CD8-positive, alpha-beta memory T cell (primary cell): ENCODE measurements around the gene SPNS3. TPM values are rescaled to one million over a fixed set of nuclear protein-coding genes. Genes with fewer than 3 reads are reported as not detected.
A peak's percentile ranks its signal among the peaks of the same experiment; 100 is the strongest.

Experiments used
- CTCF ChIA-PET: fragments of 350-600 bp; sonication (Branson Sonifier 250); formaldehyde crosslinking; loops from one replicate; lab custom pipeline; 2021; ENCODE audit warnings: antibody characterized with exemption; lab: Charles Lee
- POLR2A ChIA-PET: fragments of 350-600 bp; sonication (Branson Sonifier 250); formaldehyde crosslinking; loops from one replicate; lab custom pipeline; 2021; ENCODE audit warnings: antibody characterized with exemption; lab: Charles Lee
- DNase-seq, 5 donors: peaks; one replicate each; pipeline versions ENCODE4 v3.0.0 to v3.0.0-alpha.2; 2020 to 2022; ENCODE audit warnings: mixed read lengths in 1 of 5
- H3K27ac ChIP-seq: one replicate; pipeline ENCODE4 v1.7.0; 2013; ENCODE audit warnings: low read depth, mild to moderate bottlenecking, low read length, moderate library complexity
- H3K27me3 ChIP-seq: 2 replicates; pipeline ENCODE4 v1.7.0; 2013; ENCODE audit warnings: low read length, mild to moderate bottlenecking; ENCODE audit not compliant: insufficient read depth, poor library complexity, severe bottlenecking
- H3K36me3 ChIP-seq: 2 replicates; pipeline ENCODE4 v1.7.0; 2013; ENCODE audit warnings: mild to moderate bottlenecking, low read length, moderate library complexity; ENCODE audit not compliant: insufficient read depth
- H3K4me1 ChIP-seq: 2 replicates; pipeline ENCODE4 v1.7.0; 2013; ENCODE audit warnings: mild to moderate bottlenecking, low read length, moderate library complexity; ENCODE audit not compliant: insufficient read depth
- H3K4me3 ChIP-seq: 2 replicates; pipeline ENCODE4 v1.7.0; 2013; ENCODE audit warnings: mild to moderate bottlenecking, low read length
- H3K9me3 ChIP-seq: 2 replicates; pipeline ENCODE4 v1.7.0; 2013; ENCODE audit warnings: mild to moderate bottlenecking, low read length
- H3K27ac Mint-ChIP-seq, 8 donors: one replicate each; pipeline ENCODE4 v1.8.0; 2020 to 2021; ENCODE audit warnings: mixed read lengths in 8 of 8, mild to moderate bottlenecking in 6 of 8, inconsistent platforms in 3 of 8, moderate library complexity in 3 of 8
- H3K27me3 Mint-ChIP-seq, 2 donors: one replicate each; pipeline ENCODE4 v1.8.0; 2020 to 2021; ENCODE audit warnings: mixed read lengths in 2 of 2, mild to moderate bottlenecking in 1 of 2, moderate library complexity in 1 of 2
- H3K36me3 Mint-ChIP-seq, 3 donors: one replicate each; pipeline ENCODE4 v1.8.0; 2020 to 2021; ENCODE audit warnings: mixed read lengths in 3 of 3, inconsistent platforms in 1 of 3, mild to moderate bottlenecking in 1 of 3
- H3K4me1 Mint-ChIP-seq, 3 donors: one replicate each; pipeline ENCODE4 v1.8.0; 2020 to 2021; ENCODE audit warnings: mixed read lengths in 3 of 3, inconsistent platforms in 1 of 3, mild to moderate bottlenecking in 1 of 3
- H3K4me3 Mint-ChIP-seq, 7 donors: one replicate each; pipeline ENCODE4 v1.8.0; 2020 to 2021; ENCODE audit warnings: mixed read lengths in 7 of 7, mild to moderate bottlenecking in 6 of 7, moderate library complexity in 4 of 7, inconsistent platforms in 2 of 7
- H3K9me3 Mint-ChIP-seq, 5 donors: one replicate each; pipeline ENCODE4 v1.8.0; 2020 to 2022; ENCODE audit warnings: mixed read lengths in 5 of 5, mild to moderate bottlenecking in 3 of 5, moderate library complexity in 2 of 5, inconsistent platforms in 1 of 5
- polyA plus RNA-seq: library from polyadenylated mRNA; unstranded; fragments of 300-500 nt; fragmentation: Illumina TruSeq; gene quantifications from one replicate; pipeline ENCODE4 v1.2.3, GENCODE V29; 2021
- total RNA-seq, 2 experiments: library from RNA; stranded (reverse); gene quantifications; one replicate each; pipeline ENCODE4 v1.2.3, GENCODE V29; 2021

SPNS3 gene
- total and polyA plus RNA-seq, 3 experiments from 2014 or later, result 7.3 to 10.0 (median 7.5) TPM

- no peaks in the 10 kb centered on the region for H3K4me1 ChIP-seq
- H3K4me3 Mint-ChIP-seq, result no peak overlapping the region
- peaks cover 0 to 2% (median 0%) of the 10 kb centered on the region in 3 donors for H3K4me1 Mint-ChIP-seq
- H3K27ac Mint-ChIP-seq, result peak overlapping the region in 1 of 8 donors; percentile 3
- DNase-seq, result no peak
- H3K9me3 ChIP-seq, result no peaks in the 10 kb centered on the region
- H3K9me3 Mint-ChIP-seq, result no peaks in the 10 kb centered on the region
- CTCF ChIA-PET, result interaction anchor here (1.1 kb wide), 1 partner anchor 205 kb away, joined by 4 read pairs; no protein-coding TSS in a partner anchor
- H3K27me3 Mint-ChIP-seq, result peaks cover 0 to 1% of the 10 kb centered on the region in 2 donors
- no peaks in the 10 kb centered on the region for H3K36me3 ChIP-seq
- POLR2A ChIA-PET, result no interaction called here
- no peak overlapping the region for H3K4me3 ChIP-seq
- H3K27ac ChIP-seq, result no peak overlapping the region
- peaks cover 0 to 4% (median 0%) of the 10 kb centered on the region in 3 donors for H3K36me3 Mint-ChIP-seq
- H3K27me3 ChIP-seq, result no peaks in the 10 kb centered on the region
Measured at GRCh38 chr17:4405038-4405669, 28.6 kb upstream of the SPNS3 start.

DNA sequence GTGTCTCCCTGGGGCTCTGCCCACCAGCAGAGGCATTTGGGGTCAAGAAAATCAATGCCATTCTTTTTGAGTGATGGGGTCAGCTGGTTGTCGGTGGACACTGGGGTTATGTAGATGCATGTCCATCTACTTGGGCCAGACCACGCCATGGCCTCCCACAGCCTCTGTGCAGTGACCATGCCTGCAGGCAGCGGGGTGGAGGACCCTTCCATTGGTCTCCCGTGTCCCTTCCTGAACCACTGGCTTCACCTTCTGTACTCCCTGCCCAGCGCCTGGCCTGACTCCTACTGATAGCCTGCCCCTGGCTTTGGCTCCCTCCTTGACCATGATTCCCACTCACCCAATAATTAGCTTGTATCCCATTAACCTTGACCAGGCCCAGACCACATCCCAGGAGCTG, 28.0 kb upstream of the SPNS3 start:
- H3K4me3 Mint-ChIP-seq, result no peak overlapping the region
- Histone ChIP-seq H3K9me3 (no peaks in the 10 kb centered on the region), H3K4me3 (no peak overlapping the region), H3K4me1 (no peaks in the 10 kb centered on the region), H3K27ac (no peak overlapping the region), H3K36me3 (no peaks in the 10 kb centered on the region), H3K27me3 (no peaks in the 10 kb centered on the region)
- H3K9me3 Mint-ChIP-seq, result no peaks in the 10 kb centered on the region
- H3K27ac Mint-ChIP-seq, result no peak overlapping the region
- CTCF ChIA-PET, result no interaction called here
- peaks cover 0 to 1% of the 10 kb centered on the region in 2 donors for H3K27me3 Mint-ChIP-seq
- peaks cover 0 to 4% (median 0%) of the 10 kb centered on the region in 3 donors for H3K36me3 Mint-ChIP-seq
- POLR2A ChIA-PET, result no interaction called here
- H3K4me1 Mint-ChIP-seq, result peaks cover 0 to 2% (median 0%) of the 10 kb centered on the region in 3 donors
- DNase-seq, result no peak

DNA sequence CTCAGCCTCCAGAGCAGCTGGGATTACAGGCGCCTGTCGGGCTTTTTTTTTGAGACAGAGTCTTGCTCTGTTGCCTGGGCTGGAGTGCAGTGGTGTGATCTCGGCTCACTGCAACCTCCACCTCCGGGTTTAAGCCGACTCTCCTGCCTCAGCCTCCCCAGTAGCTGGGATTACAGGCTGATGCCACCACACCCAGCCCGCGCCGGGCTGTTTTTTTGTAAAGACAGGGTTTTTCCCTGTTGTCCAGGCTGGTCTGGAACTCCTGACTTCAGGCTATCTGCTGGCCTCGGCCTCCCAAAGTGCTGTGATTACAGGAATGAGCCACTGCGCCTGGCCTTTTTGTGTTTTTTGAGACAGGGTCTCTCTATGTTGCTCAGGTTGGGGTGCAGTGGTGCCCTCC, 27.4 kb upstream of the SPNS3 start:
- Histone ChIP-seq H3K4me3 (no peak overlapping the region), H3K4me1 (no peaks in the 10 kb centered on the region), H3K27me3 (no peaks in the 10 kb centered on the region), H3K36me3 (no peaks in the 10 kb centered on the region), H3K27ac (no peak overlapping the region), H3K9me3 (no peaks in the 10 kb centered on the region)
- ChIA-PET CTCF (no interaction called here), POLR2A (no interaction called here)
- Mint-ChIP-seq H3K4me1 (peaks cover 0 to 2% (median 0%) of the 10 kb centered on the region in 3 donors), H3K4me3 (no peak overlapping the region), H3K36me3 (peaks cover 0 to 4% (median 0%) of the 10 kb centered on the region in 3 donors), H3K9me3 (no peaks in the 10 kb centered on the region), H3K27ac (no peak overlapping the region), H3K27me3 (peaks cover 0 to 1% of the 10 kb centered on the region in 2 donors)
- no peak for DNase-seq

DNA sequence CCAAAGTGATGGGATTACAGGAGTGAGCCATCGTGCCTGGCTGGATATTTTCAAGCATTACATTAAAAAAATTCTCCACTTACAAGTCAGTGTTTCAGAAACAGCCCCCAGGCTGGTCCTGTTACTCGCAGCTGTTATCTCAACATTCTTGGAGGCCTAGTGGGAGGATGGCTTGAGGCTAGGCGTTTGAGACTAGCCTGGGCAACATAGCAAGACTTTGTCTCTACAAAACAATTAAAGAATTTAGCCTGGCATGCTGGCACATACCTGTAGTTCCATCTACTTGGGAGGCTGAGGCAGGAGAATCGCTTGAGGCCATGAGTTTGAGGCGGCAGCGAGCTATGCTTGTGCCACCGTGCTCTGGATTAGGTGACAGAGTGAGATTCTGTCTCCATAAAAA, 26.5 kb upstream of the SPNS3 start:
- Histone ChIP-seq H3K27ac (no peak overlapping the region), H3K4me3 (no peak overlapping the region), H3K9me3 (no peaks in the 10 kb centered on the region), H3K27me3 (no peaks in the 10 kb centered on the region), H3K36me3 (no peaks in the 10 kb centered on the region), H3K4me1 (no peaks in the 10 kb centered on the region)
- ChIA-PET CTCF (interaction anchor here (0.8 to 1.8 kb wide), 2 partner anchors 97 to 192 kb away, joined by 3 to 7 read pairs; no protein-coding TSS in a partner anchor), POLR2A (no interaction called here)
- DNase-seq, result no peak
- Mint-ChIP-seq H3K27me3 (peaks cover 0 to 1% of the 10 kb centered on the region in 2 donors), H3K27ac (no peak overlapping the region), H3K36me3 (no peaks in the 10 kb centered on the region), H3K4me1 (peaks cover 0 to 2% (median 0%) of the 10 kb centered on the region in 3 donors), H3K9me3 (no peaks in the 10 kb centered on the region), H3K4me3 (no peak overlapping the region)

GRCh38 chr17:4407851-4408250, 25.9 kb upstream of the SPNS3 start:
- H3K27me3 Mint-ChIP-seq, result peaks cover 0 to 1% of the 10 kb centered on the region in 2 donors

GRCh38 chr17:4409659-4410058, 24.1 kb upstream of the SPNS3 start:
- Histone ChIP-seq H3K27ac (no peak overlapping the region), H3K36me3 (no peaks in the 10 kb centered on the region), H3K27me3 (no peaks in the 10 kb centered on the region), H3K9me3 (no peaks in the 10 kb centered on the region), H3K4me3 (no peak overlapping the region), H3K4me1 (peaks cover 6% of the 10 kb centered on the region)
- Mint-ChIP-seq H3K4me3 (no peak overlapping the region), H3K9me3 (no peaks in the 10 kb centered on the region), H3K27ac (no peak overlapping the region), H3K27me3 (no peaks in the 10 kb centered on the region), H3K4me1 (peaks cover 4 to 6% (median 6%) of the 10 kb centered on the region in 3 donors), H3K36me3 (no peaks in the 10 kb centered on the region)
- POLR2A ChIA-PET, result interaction anchor here (0.7 kb wide), 1 partner anchor 194 kb away, joined by 3 read pairs; no protein-coding TSS in a partner anchor
- CTCF ChIA-PET, result interaction anchor here (1.7 to 2.4 kb wide), 2 partner anchors 10 to 194 kb away, joined by 6 to 11 read pairs; no protein-coding TSS in a partner anchor
- DNase-seq, result no peak

More at GRCh38 chr17:4407851-4408250, 25.9 kb upstream of the SPNS3 start:
- POLR2A ChIA-PET, result no interaction called here
- Mint-ChIP-seq H3K4me3 (no peak overlapping the region), H3K9me3 (no peaks in the 10 kb centered on the region), H3K4me1 (peaks cover 2 to 3% (median 2%) of the 10 kb centered on the region in 3 donors), H3K36me3 (no peaks in the 10 kb centered on the region), H3K27ac (peak overlapping the region in 1 of 8 donors; percentile 76)
- Histone ChIP-seq H3K4me1 (peaks cover 2% of the 10 kb centered on the region), H3K27ac (no peak overlapping the region), H3K9me3 (no peaks in the 10 kb centered on the region), H3K36me3 (no peaks in the 10 kb centered on the region), H3K4me3 (no peak overlapping the region), H3K27me3 (no peaks in the 10 kb centered on the region)
- no peak for DNase-seq
- CTCF ChIA-PET, result interaction anchor here (1.0 to 1.8 kb wide), 3 partner anchors 9 to 192 kb away, joined by 3 to 7 read pairs (median 4); no protein-coding TSS in a partner anchor

DNA sequence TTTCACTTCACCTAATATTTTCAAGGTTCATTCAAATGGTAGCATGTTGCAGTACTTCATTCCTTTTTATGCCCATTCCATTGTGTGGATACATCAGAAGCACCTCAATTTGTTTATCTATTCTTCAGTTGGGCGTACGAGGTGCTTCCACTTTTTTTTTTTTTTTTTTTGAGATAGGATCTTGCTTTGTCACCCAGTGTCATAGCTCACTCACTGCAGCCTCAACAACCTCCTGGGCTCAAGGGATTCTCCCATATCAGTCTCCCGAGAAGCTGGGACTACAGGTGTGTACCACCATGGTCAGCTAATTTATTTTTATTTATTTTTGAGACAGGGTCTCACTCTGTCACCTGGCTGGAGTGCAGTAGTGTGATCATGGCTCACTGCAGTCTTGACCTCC, 22.5 kb upstream of the SPNS3 start:
- no peaks in the 10 kb centered on the region for H3K27me3 Mint-ChIP-seq
- H3K36me3 Mint-ChIP-seq, result no peaks in the 10 kb centered on the region
- no peak overlapping the region for H3K27ac Mint-ChIP-seq
- H3K36me3 ChIP-seq, result no peaks in the 10 kb centered on the region
- peaks cover 6% of the 10 kb centered on the region for H3K4me1 ChIP-seq
- ChIA-PET POLR2A (interaction anchor here (0.6 kb wide), 1 partner anchor 139 kb away, joined by 3 read pairs; no protein-coding TSS in a partner anchor), CTCF (interaction anchor here (0.6 to 8.2 kb wide), 9 partner anchors 9 to 529 kb away, joined by 3 to 72 read pairs (median 3); partner anchors contain the start of gene SLC25A11)
- no peaks in the 10 kb centered on the region for H3K9me3 ChIP-seq
- H3K4me3 Mint-ChIP-seq, result no peak overlapping the region
- H3K27ac ChIP-seq, result no peak overlapping the region
- DNase-seq, result no peak
- peaks cover 4 to 6% (median 6%) of the 10 kb centered on the region in 3 donors for H3K4me1 Mint-ChIP-seq
- no peak overlapping the region for H3K4me3 ChIP-seq
- H3K27me3 ChIP-seq, result no peaks in the 10 kb centered on the region
- no peaks in the 10 kb centered on the region for H3K9me3 Mint-ChIP-seq
